HG03460 (cell line): ENCODE data around the gene CD53.
A peak's percentile ranks its signal among the peaks of the same experiment; 100 is the strongest.
"Not testable (repeated sequence)": the region's sequence is repeated elsewhere in the genome, so short reads cannot be mapped to it uniquely, and the experiment has no call there.

Experiments used
- ATAC-seq: cut with Tn5 transposase; IDR thresholded peaks from one replicate; pipeline ENCODE4 v1.9.1; 2021; ENCODE audit not compliant: unreplicated experiment

The CD53 gene

GRCh38 chr1:110872745-110873720, at the start of gene CD53:
TSS of gene CD53 (plus strand) at chr1:110873148. CDS start at chr1:110891409, 18,261 bp downstream.
- peak; percentile 49 for ATAC-seq

- no peak for ATAC-seq
Measured at GRCh38 chr1:110824192-110824591, 48.8 kb upstream of the CD53 start.

- ATAC-seq: no peak
Measured at GRCh38 chr1:110829955-110830553, 42.9 kb upstream of the CD53 start.

- not testable (repeated sequence) for ATAC-seq
Measured at GRCh38 chr1:110833779-110834178, 39.2 kb upstream of the CD53 start.

- ATAC-seq: no peak
Measured at GRCh38 chr1:110846861-110847260, 26.1 kb upstream of the CD53 start.

GRCh38 chr1:110850145-110850544, 22.8 kb upstream of the CD53 start:
- ATAC-seq: no peak

- ATAC-seq: no peak
Measured at GRCh38 chr1:110850627-110851026, 22.3 kb upstream of the CD53 start.

GRCh38 chr1:110853135-110853534, 19.8 kb upstream of the CD53 start:
- ATAC-seq: no peak

- ATAC-seq: no peak
Measured at GRCh38 chr1:110856410-110856809, 16.5 kb upstream of the CD53 start.

- ATAC-seq: no peak
Measured at GRCh38 chr1:110857964-110858948, 14.7 kb upstream of the CD53 start.

- no peak for ATAC-seq
Measured at GRCh38 chr1:110859062-110859461, 13.9 kb upstream of the CD53 start.

- ATAC-seq: no peak
Measured at GRCh38 chr1:110860174-110860573, 12.8 kb upstream of the CD53 start.

- not testable (repeated sequence) for ATAC-seq
Measured at GRCh38 chr1:110860620-110861019, 12.3 kb upstream of the CD53 start.

GRCh38 chr1:110861942-110862341, 11.0 kb upstream of the CD53 start:
- ATAC-seq: not testable (repeated sequence)

GRCh38 chr1:110864287-110864686, 8.7 kb upstream of the CD53 start:
- no peak for ATAC-seq

- no peak for ATAC-seq
Measured at GRCh38 chr1:110870721-110871388, 2.1 kb upstream of the CD53 start.

GRCh38 chr1:110872366-110872744, 593 bp upstream of the CD53 start:
- ATAC-seq: peak; percentile 40

- ATAC-seq: no peak
Measured at GRCh38 chr1:110873856-110874255, 908 bp downstream of the CD53 start.

GRCh38 chr1:110874324-110875215, 1.6 kb downstream of the CD53 start:
- no peak for ATAC-seq
